GM18909 (cell line): ENCODE data around the gene PCLO.
"Not testable (repeated sequence)": the region's sequence is repeated elsewhere in the genome, so short reads cannot be mapped to it uniquely, and the experiment has no call there.

Experiments
- ATAC-seq: cut with Tn5 transposase; IDR thresholded peaks from one replicate; pipeline ENCODE4 v1.9.1; 2021; ENCODE audit warnings: mild to moderate bottlenecking; ENCODE audit not compliant: unreplicated experiment, poor library complexity

Gene PCLO

DNA sequence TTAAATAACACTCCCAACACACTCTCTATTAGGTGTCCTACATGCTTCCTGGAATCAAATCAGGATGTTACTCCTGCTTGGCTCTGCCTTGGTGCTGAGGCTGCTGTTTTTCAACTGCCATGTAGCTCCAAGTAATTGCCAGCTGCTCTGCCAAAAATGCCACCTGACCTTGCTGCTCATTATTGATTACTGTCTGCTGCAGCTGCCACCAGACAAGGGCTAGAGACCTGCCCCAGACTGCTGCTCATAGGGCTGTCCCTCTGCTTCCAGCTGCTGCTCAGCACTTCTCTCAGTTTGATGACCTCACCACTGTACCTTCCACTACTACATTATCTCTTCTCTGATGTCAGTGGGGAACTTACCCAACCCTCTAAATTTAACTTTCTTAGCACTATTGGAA is 102.5 kb downstream of the PCLO start:
- ATAC-seq = no peak

DNA sequence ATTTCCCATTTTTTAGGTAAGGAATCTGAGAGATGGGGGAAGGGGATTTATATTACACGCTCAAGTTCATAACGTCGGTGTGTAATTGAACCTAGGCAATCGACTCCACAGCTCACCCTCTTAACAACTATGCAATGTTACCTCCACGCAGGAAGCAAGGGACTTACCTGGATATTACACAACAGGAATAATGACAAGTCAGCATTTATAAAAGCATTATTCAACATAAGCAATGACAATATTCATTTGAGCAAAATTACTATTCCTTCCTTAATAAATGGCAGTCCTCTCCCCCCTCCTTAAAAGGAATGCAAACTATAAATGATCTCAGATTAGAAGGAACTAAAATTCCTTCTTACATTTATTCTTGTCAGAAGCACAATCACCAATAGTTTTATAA is 104.0 kb downstream of the PCLO start:
- ATAC-seq = no peak

DNA sequence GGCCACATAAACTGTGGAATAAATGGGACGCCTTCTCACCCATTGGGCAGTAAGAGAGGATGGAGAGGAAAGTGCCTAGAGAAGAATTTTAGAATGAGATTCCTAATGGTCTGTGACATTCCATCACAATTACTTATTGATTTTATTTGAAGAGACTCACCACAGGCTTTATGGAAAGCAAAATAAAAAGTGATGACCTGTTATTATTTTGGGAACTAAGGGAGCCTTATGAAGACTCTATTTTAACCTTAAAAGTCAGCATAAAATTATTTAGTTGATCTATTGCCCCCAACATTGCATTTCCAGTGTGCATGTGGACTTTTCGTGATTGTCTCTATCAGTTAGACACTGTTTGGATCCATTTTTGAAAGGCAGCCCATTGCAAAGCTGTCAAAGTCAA is 107.5 kb downstream of the PCLO start:
- ATAC-seq = no peak

DNA sequence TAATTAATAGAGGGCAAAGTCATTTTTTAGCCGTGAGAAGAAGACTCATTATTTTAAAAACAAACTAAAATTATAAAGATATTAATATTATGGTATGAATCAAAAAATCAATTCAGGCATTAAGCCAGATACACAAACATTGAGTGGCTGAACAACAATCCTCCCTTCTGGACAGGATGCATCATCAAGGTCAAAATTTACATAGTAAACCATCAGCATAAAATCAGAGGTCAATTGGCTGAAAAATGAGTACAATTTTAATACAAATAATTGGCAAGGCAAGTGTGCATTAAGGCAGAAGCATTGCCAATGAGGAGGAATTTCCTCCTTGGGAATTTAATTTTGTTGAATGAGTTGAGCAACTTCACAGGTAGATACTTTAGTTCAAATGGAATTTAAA is 108.2 kb downstream of the PCLO start:
- ATAC-seq = no peak

DNA sequence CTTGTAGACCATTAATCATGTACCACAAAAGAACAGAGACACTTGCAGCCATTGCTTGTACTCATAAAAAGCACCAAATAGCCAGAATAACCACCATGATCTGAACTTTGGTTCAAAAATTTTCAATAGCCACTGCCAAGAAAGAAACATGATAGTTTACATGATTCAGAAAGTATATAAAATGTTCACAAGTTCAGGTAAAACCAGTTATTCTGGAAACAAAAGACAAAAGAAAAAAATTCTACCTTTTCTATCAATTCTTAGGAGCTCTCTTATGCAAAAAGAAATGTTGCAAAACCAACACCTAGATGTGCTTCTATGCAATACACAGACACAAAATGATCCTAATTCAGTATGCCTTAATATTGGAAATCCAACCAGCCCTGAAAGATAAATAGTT is 108.7 kb downstream of the PCLO start:
- no peak for ATAC-seq

DNA sequence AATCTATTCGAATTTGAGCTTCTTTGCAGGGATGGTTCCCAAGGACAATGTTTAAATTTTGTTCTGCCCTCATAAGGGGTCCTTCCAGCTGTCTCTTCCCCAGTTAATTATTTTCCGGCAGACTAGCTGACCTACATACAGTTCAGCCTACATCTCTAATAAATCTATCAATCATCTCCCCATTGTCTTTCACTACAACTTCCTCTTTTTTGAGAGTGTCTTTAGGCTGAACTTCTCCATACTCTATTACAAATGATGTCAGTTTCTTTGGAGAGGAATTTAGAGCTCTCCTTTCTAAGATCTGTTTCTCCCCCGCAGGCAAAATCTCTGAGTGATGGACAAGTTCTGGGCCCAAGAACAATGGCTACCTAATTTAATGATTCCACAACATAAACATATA is 122.2 kb downstream of the PCLO start:
- ATAC-seq = no peak

DNA sequence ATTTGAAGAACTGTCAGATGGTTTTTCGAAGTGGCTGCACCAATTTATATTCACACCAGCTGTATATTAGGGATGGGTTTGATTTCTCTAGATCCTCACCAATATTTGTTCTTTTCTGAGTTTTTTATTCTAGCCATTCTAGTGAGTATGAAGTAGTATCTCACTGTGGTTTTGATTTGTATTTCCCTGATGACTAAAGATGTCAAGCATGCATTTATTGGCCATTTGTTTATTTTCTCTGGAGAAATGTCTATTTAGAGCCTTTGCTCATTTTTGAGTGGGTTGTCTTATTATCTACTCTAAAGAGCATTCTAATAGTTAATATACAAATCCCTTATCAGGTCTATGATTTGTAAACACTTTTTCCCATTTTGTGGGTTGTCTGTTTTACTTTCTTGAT is 123.9 kb downstream of the PCLO start:
- ATAC-seq = no peak

DNA sequence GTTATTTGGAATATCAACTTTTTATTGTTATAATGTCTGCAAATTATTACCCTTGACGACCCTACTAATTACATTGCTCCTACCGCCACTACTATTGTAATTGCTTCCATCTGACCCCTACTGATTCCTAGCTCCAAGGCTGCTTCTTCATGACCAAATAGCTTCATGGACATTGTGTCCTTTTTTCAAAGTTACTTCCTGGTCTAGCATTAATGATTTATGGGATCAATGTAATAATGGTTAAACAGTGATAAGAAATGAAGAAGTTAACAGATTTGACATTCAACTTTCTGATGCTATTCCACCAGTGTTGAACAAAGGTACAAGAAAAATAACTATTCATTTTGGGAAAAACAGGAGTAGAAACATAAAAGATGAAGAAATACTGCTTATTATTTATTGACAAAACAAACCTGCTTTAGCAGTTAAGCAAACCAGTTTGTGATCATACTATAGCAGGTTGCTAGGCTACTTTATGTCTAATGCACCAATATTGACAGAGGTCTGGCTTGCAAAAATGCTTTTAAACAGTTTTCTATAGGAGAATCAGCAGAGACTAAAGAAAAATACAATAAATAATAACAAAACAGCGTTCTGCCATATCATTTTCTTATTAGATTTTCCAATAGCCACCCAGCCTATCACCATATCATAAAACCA is 125.8 kb downstream of the PCLO start:
- no peak for ATAC-seq

DNA sequence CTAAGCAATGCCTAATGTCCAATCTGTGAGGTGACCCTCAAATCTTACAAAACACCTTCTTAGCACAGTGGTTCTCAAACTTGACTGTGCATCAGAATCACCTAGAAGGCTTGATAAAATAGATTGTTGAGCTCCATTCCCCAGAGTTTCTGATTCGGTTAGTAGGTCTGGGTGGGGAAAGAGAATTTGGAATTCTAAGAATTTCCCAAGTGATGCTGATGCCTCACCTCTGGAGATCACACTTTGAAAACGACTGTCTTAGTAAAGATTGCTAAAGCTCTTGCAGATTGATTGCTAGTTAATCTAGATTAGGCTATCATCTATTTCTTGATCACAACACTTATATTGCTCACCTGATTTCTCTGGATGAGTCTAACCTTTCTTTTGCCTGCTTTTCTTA is 126.6 kb downstream of the PCLO start:
- no peak for ATAC-seq

DNA sequence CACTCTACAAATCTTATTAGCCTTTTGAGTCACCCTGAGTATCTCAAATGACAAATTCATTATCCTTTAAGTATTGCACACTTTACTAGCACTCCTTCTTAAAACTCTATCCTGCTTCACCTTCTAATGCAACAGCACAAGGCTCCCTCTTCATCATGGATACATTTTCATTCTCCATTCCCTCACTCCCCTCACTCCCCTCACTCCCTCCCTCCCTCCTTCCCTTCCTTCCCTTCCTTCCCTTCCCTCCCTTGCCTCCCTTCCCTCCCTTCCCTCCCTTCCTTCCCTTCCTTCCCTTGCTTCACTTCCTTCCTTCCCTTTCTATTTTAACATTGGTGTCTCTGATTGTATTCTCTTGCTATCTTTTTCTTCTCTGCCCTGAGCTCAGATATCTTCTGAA is 130.5 kb downstream of the PCLO start:
- ATAC-seq = no peak

DNA sequence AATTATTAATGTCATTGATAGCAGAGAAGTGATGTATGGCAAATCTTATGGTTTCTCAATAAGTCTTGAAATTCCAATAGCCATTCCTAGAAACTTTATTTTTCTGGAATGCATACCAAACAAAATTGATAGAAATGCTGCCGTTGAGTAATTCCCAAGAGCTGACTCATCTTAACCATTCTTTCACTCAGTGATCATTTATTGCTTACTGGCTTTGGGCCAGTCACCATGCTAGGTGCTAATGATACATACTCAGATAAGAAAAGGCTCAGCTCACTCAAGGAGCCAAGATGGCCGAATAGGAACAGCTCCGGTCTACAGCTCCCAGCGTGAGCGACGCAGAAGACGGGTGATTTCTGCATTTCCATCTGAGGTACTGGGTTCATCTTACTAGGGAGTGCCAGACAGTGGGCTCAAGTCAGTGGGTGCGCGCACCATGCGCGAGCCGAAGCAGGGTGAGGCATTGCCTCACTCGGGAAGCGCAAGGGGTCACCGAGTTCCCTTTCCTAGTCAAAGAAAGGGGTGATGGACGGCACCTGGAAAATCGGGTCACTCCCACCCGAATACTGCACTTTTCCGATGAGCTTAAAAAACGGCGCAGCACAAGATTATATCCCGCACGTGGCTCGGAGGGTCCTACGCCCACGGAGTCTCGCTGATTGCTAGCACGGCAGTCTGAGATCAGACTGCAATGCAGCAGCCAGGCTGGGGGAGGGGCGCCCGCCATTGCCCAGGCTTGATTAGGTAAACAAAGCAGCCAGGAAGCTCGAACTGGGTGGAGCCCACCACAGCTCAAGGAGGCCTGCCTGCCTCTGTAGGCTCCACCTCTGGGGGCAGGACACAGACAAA is 138.6 kb downstream of the PCLO start:
- ATAC-seq = not testable (repeated sequence)

DNA sequence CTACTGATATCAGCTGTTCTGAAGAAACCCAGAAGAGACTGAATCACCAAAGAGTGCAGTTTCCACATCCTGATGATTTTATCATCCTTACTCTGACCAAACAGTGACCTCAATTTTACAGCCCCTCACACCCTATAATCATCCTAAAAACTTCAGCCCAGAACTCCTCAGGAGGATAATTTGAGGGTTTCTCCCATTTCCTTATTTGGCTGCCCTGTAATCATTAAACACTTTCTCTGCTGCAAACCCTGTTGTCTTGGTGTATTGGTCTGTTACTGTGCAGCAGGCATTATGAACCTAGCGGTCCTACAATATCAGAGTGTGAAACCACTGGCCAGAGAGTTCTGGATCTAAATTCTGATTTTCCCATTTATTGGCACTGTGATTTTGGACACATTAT is 141.7 kb downstream of the PCLO start:
- ATAC-seq = no peak

DNA sequence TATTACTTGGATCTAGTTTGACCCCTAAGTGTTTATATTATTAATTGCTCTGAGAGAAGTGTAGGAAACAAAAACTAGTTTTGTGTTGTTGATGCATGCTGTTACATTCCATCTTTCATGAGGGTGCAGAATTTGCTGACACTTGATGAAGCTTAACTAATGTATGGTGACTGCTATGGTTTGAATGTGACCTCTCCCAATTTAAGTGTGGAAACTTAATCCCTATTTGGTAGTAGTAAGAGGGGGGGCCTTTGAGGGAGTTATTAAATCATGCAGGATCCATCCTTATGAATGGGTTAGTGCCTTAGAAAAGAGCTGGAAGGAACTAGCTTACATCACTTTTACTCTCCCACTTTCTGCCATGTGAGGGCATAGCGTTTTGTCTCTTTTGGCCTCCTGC is 142.5 kb downstream of the PCLO start:
- ATAC-seq = no peak

DNA sequence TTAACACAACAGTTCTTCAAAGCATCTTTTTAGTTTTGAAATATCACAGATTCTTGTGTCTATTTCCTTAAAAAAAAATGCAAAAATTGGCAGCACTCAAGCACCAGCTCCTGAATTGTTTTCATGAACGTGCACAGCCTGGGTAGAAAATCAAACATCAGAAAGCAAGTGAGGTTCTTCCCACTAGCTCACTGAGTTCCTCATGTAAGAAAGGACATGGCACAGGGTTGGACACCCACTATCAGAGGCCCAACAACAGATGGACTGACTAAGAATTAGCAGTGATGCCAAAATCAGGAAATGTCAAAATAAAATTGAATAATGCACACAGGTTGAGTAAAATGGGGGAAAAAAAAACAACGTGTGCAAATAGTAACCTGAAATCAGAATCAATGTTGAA is 146.8 kb downstream of the PCLO start:
- no peak for ATAC-seq

DNA sequence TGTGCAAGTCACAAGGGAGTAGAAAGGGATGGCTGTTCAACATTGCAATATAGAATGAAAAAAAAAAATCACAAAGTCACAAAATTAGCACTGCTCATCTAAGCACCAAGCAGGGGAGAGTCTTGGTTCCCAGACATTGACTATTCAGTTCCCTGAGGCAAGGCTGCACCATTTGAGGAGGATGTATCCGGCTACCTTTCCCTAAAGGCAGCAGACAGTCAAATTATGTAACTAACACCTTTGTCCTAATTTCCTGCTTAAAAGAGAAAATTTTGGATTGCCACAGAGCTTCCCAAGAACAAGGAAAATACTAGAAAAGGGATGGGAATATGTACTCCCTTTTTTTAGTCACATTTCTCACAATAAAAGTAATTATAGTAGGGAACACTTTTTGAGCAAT is 148.1 kb downstream of the PCLO start:
- no peak for ATAC-seq

DNA sequence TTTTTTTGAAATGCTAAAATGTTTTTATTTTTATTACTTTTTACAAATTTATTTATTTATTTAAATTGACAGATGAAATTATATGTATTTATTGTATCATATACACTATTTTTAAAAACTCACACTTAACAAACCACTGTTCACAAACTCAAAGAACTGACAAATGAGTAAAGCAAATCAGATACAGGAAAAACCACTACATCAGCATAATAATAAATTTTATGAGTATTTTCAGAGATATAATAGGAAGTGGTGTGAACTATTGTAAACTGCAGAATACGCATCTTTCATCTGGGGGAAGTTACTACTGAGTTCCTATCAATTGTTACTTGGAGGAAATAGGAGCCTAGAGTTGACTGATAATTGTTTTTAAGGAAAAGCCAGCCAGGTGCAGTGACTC is 150.7 kb downstream of the PCLO start:
- no peak for ATAC-seq

DNA sequence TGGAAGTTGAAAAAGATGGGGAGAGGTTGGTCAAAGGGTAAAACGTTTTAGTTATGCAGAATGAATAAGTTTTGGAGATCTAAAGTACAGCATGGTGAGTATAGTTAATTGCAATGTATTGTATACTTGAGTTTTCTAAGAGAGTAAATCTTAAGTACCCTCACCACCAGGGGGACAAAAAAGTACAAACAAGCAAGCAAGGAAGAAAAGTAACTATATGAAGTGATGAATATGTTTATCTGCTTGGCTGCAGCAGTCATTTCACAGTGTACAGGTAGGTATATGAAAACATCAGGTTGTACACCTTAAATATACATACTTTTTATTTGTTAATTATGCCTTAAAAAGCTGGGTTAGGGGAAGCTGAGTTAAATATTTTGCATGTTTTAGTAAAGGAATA is 157.3 kb downstream of the PCLO start:
- ATAC-seq = no peak

DNA sequence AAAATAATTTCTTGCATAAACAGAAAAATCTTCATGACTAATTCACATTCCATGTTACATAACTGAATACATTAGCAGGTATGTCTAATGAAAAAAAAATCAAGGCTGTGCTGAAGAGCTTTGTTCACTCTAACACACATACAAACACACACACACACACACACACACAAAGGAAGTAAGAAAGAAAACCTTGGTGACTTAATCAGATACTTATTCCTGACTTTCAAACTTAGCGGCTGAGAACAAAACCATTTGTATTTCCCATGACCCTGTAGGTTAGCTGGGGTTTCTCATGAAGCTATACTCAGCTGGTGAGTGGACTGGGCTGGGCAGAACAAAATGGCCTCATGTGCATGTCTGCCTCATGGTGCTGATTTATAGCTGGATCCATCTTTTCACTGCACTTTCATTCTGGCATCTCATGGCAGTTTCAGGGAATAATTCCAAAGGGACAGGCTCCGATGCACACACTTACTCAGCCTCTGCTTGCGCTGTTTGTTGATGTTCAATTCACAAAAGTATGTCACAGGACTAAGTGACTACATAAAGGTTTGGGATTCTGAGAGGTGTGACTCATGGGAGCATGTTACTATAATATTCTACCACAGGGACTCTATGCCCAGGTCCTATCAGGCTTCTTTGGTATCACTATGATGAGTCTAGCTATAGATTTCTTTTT is 161.2 kb downstream of the PCLO start:
- ATAC-seq = no peak

DNA sequence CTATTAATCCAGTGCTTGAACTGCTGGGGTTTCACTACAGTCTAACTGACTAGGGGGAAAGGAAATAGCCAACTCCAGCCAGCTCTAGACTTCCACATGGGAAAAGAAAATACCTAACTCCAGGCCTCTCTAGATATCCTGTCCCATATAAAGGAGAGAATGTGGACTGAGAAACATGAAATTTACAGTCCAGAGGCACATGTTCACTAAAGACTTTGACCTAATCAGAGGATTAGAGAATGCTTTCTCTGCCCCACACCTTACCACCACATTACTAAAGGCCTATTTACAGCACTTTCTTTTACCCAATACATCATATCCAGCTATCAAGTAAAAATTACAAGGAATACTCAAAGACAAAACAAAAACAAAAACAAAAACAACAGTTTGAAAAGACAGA is 164.2 kb downstream of the PCLO start:
- ATAC-seq = no peak

DNA sequence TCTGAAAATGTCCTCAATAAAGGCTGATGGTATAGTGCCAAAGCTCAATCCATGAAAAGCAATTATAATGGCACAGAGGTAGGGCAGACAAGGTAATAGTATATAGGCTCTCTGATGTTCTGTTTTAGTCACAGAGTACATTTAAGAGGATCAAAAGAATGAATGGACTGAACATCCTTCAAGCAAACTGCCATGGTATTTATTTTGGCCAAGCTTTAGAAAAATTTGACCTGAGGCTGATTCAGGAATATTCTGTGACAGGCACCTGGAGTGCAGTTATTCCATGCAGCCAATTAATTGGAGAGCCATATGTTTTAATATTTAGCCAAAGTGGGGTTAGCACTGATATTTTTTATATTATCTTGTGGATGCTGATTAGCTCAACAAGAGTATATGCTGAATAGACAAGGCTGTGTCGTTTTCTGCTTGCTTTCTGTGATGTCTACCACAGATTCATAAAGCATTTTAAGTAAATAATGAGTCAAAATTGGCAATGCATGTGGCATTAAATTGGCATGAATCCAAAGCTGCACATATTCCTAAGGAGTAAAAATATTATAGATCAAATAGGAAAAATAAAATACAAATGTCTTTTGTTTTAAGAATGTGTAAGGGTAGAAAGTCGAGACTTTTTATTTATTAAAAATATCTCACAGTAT is 177.4 kb downstream of the PCLO start:
- no peak for ATAC-seq
